WTC11 (cell line): ENCODE data around the gene MRPS27.

Experiments used
- ETV6 ChIP-seq: sonication (generic); formaldehyde crosslinking; IDR thresholded peaks from 2 replicates; pipeline ENCODE4 v1.8.1; 2022; ENCODE audit warnings: mild to moderate bottlenecking, missing genetic modification reagents
- FOXJ3 ChIP-seq: sonication (generic); formaldehyde crosslinking; IDR thresholded peaks from 2 replicates; pipeline ENCODE4 v1.9.0; 2021; ENCODE audit warnings: missing genetic modification reagents, mild to moderate bottlenecking, borderline replicate concordance
- HMGA2 ChIP-seq: fragments of 250-450 bp; sonication (Bioruptor Pico); IDR thresholded peaks from 2 replicates; pipeline ENCODE4 v1.4.0; 2021; ENCODE audit warnings: mild to moderate bottlenecking, moderate library complexity
- SP1 ChIP-seq: sonication (generic); formaldehyde crosslinking; conservative IDR thresholded peaks from 2 replicates; pipeline ENCODE4 v1.8.1; 2022; ENCODE audit warnings: missing genetic modification reagents
- TCF7 ChIP-seq: sonication (generic); formaldehyde crosslinking; IDR thresholded peaks from 2 replicates; pipeline ENCODE4 v1.8.0; 2022; ENCODE audit warnings: mild to moderate bottlenecking, low read depth, missing genetic modification reagents, moderate library complexity
- ZNF317 ChIP-seq: sonication (generic); formaldehyde crosslinking; IDR thresholded peaks from 2 replicates; pipeline ENCODE4 v1.8.1; 2023; ENCODE audit warnings: low read depth, mild to moderate bottlenecking, moderate library complexity, missing genetic modification reagents, borderline replicate concordance
- TF ChIP-seq, protein P1 (sequence below): fragments of 200-600 bp; IDR thresholded peaks from 2 replicates; pipeline ENCODE4 v1.8.0; 2022; ENCODE audit warnings: antibody characterized with exemption

DNA sequence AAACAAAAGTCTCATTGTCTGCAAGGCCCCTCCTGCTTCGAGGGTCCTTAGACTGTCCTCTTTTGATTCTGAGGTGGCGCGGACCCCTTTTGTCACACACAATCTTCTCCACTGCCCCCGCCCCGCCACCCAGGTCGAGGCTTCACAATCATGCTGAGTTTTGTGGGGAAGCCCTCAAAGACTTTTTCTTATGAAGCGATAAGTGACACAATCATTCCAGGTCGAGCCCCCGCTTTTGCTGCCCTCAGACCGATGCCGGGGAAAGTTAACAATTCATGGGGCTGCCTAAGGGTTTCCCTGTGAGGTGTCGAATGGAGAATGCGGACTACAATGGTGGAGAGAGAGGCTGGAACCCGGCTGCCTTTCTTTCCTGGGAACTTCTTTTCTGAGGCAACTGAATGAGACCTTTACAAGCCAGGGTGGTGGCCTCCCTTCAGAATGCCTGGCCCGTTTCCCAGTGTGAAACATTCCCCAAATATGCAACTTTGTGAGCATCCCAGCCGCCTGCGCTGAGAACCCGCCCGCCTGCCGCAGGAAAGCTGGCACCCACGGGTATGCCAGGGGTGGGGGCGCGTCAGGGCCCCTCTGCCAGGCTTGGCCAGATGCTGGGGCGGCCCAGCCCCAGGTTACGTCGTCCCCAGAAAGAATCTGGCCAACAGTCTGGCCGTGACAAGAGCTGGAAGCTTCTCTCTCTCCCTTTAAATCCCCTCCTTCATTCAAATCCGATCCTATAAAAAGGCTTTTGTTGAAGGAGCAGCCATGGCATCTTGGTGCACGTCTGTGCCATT is 140.8 kb downstream of the MRPS27 start:
- TF ChIP-seq, protein P1, sequence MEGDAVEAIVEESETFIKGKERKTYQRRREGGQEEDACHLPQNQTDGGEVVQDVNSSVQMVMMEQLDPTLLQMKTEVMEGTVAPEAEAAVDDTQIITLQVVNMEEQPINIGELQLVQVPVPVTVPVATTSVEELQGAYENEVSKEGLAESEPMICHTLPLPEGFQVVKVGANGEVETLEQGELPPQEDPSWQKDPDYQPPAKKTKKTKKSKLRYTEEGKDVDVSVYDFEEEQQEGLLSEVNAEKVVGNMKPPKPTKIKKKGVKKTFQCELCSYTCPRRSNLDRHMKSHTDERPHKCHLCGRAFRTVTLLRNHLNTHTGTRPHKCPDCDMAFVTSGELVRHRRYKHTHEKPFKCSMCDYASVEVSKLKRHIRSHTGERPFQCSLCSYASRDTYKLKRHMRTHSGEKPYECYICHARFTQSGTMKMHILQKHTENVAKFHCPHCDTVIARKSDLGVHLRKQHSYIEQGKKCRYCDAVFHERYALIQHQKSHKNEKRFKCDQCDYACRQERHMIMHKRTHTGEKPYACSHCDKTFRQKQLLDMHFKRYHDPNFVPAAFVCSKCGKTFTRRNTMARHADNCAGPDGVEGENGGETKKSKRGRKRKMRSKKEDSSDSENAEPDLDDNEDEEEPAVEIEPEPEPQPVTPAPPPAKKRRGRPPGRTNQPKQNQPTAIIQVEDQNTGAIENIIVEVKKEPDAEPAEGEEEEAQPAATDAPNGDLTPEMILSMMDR, result no peak
- no peak for TF ChIP-seq HMGA2
- TF ChIP-seq SP1 (CRISPR knock-in tag), result no peak
- no peak for TF ChIP-seq ETV6 (CRISPR knock-in tag)
- no peak for TF ChIP-seq TCF7 (CRISPR knock-in tag)
- TF ChIP-seq FOXJ3 (CRISPR knock-in tag), result no peak
- TF ChIP-seq ZNF317 (CRISPR knock-in tag), result no peak
